Nephron (organoid): ENCODE results near the gene TRIOBP.

Experiments used
- H3K27ac Mint-ChIP-seq, 3 experiments: 2 replicates each; pipeline ENCODE4 v1.8.0; 2020; ENCODE audit warnings: mixed read lengths in 3 of 3, mild to moderate bottlenecking in 2 of 3, moderate library complexity in 1 of 3
- H3K27me3 Mint-ChIP-seq: 2 replicates; pipeline ENCODE4 v1.8.0; 2021; ENCODE audit warnings: low read depth, mild to moderate bottlenecking, moderate library complexity, mixed read lengths
- H3K36me3 Mint-ChIP-seq: 2 replicates; pipeline ENCODE4 v1.8.0; 2020; ENCODE audit warnings: low read depth, mixed read lengths
- H3K4me1 Mint-ChIP-seq: 2 replicates; pipeline ENCODE4 v1.8.0; 2020; ENCODE audit warnings: mixed read lengths
- H3K4me3 Mint-ChIP-seq, 3 experiments: 2 replicates each; pipeline ENCODE4 v1.8.0; 2020; ENCODE audit warnings: mild to moderate bottlenecking in 3 of 3, mixed read lengths in 3 of 3, moderate library complexity in 2 of 3
- H3K9me3 Mint-ChIP-seq: 2 replicates; pipeline ENCODE4 v1.8.0; 2020; ENCODE audit warnings: mixed read lengths
- TF ChIP-seq, protein P1 (sequence below), 3 experiments: fragments of 200-600 bp; sonication (generic); IDR thresholded peaks; one replicate each; pipeline ENCODE4 v1.5.0; 2021; ENCODE audit warnings: antibody characterized with exemption in 3 of 3; ENCODE audit not compliant: unreplicated experiment in 3 of 3

TRIOBP gene

DNA sequence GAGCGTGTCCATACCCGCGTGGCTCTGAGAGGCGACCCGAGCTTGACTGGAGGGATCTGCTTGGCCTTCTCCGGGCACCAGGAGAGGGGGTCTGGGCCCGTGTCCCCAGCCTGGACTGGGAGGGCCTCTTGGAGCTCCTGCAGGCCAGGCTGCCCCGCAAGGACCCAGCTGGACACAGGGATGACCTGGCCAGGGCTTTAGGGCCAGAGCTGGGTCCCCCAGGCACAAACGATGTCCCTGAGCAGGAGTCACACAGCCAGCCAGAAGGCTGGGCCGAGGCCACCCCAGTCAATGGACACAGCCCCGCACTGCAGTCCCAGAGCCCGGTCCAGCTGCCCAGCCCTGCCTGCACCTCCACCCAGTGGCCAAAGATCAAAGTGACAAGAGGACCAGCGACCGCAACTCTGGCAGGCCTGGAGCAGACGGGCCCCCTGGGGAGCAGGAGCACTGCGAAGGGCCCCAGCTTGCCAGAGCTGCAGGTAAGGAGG is 38.2 kb downstream of the TRIOBP start:
- Mint-ChIP-seq H3K4me1 (peaks cover 45% of the 10 kb centered on the region), H3K27me3 (peaks cover 4% of the 10 kb centered on the region), H3K4me3 (no peak overlapping the region), H3K9me3 (no peaks in the 10 kb centered on the region), H3K36me3 (no peaks in the 10 kb centered on the region), H3K27ac (peak overlapping the region in 1 of 3 experiments; percentile 45)
- TF ChIP-seq, protein P1, sequence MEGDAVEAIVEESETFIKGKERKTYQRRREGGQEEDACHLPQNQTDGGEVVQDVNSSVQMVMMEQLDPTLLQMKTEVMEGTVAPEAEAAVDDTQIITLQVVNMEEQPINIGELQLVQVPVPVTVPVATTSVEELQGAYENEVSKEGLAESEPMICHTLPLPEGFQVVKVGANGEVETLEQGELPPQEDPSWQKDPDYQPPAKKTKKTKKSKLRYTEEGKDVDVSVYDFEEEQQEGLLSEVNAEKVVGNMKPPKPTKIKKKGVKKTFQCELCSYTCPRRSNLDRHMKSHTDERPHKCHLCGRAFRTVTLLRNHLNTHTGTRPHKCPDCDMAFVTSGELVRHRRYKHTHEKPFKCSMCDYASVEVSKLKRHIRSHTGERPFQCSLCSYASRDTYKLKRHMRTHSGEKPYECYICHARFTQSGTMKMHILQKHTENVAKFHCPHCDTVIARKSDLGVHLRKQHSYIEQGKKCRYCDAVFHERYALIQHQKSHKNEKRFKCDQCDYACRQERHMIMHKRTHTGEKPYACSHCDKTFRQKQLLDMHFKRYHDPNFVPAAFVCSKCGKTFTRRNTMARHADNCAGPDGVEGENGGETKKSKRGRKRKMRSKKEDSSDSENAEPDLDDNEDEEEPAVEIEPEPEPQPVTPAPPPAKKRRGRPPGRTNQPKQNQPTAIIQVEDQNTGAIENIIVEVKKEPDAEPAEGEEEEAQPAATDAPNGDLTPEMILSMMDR (IDR thresholded peaks at IDR 0.05; ENCODE audit: unreplicated experiment in 3 of 3) = peak; percentile 19 to 53 (median 26)

DNA sequence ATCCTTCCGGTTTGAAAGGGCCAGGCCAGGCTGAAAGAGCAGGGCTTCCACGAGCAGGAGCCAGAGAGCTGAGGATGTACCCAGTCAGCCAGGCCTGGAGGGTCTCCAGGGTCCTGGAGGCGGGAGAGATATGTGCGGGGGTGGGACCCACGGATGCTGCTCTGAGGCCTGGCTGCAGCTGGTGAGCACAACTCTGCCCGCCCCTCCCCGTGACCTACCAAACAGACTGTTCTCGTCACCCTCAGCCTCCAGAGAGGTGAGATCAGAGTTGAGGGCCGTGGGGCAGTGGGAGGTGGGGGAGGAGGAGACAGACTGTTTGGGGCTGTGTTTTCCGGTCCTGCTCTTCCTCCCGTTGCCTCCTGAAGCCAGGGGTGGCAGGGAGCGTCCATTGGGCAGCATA is 42.2 kb downstream of the TRIOBP start:
- H3K4me3 Mint-ChIP-seq = peak overlapping the region in 1 of 3 experiments; percentile 41
- H3K4me1 Mint-ChIP-seq = peaks cover 59% of the 10 kb centered on the region
- H3K36me3 Mint-ChIP-seq = no peaks in the 10 kb centered on the region
- no peaks in the 10 kb centered on the region for H3K9me3 Mint-ChIP-seq
- TF ChIP-seq, protein P1 (IDR thresholded peaks at IDR 0.05; ENCODE audit: unreplicated experiment in 3 of 3) = no peak
- H3K27ac Mint-ChIP-seq = peak overlapping the region; percentile 76 to 87 (median 84)
- peaks cover 7% of the 10 kb centered on the region for H3K27me3 Mint-ChIP-seq

DNA sequence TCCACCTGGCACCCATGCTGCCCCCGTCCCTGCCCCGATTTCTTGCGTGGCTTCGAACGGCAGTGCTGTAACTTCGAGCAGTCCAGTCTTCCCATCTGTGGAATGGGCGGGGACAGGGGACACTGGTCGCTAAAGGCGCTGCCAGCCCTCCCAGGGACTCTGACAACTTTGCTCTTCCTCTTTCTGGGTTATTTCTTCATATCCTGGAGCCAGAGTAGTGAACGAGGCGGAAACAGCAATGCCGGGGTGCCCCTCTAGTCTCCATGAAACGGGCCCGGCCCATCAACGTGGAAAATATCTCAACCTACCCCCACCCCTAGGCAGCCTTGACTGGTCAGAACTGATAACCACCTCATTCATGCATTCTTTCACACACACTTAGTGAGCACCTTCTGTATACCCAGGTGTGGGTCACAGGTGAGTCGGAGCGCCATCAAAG is 42.8 kb downstream of the TRIOBP start:
- no peaks in the 10 kb centered on the region for H3K36me3 Mint-ChIP-seq
- peaks cover 7% of the 10 kb centered on the region for H3K27me3 Mint-ChIP-seq
- H3K4me1 Mint-ChIP-seq = peaks cover 64% of the 10 kb centered on the region
- H3K27ac Mint-ChIP-seq = peak overlapping the region in 2 of 3 experiments; percentile 84 to 93
- H3K4me3 Mint-ChIP-seq = no peak overlapping the region
- TF ChIP-seq, protein P1 (IDR thresholded peaks at IDR 0.05; ENCODE audit: unreplicated experiment in 3 of 3) = no peak
- no peaks in the 10 kb centered on the region for H3K9me3 Mint-ChIP-seq

DNA sequence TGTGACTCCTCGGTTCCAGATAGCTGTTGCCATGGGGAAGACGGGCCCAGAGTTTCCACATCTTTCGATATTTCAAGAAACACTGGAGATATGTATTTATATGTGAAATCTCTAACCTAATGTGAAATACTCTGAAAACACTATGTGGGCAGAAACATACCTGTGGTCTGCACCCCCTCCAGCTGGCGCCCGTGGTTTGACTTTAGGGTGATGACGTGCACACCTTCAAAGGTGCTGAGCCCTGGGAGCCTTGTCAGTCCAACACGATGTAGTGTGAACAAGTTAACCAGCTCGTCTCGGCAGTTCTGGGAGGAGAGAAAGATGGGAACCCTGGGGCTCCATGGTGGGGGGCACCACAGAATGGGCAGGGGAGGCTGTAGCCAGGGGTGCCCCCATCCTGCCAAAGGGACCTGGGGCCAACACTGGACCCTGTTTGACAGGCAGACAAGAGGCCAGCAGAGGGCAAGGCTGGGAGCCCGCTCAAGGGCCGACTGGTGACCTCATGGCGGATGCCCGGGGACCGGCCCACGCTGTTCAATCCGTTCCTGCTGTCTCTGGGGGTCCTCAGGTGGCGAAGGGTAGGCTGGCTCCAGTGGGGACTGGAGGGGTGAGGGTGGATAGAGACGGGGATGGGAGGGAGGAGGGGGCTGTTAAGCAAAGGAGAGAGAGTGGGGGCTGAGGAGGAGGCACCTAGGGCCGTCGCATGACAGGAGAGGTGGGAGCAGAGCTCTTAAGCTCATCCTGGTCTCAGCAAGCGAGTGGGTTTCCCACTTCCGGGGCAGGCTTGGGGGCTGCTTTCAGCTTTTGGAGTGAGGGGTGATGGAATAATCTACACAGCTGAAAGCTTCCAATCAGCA is 43.8 kb downstream of the TRIOBP start:
- H3K27ac Mint-ChIP-seq = peak overlapping the region; percentile 84 to 93 (median 87)
- no peaks in the 10 kb centered on the region for H3K9me3 Mint-ChIP-seq
- no peaks in the 10 kb centered on the region for H3K36me3 Mint-ChIP-seq

DNA sequence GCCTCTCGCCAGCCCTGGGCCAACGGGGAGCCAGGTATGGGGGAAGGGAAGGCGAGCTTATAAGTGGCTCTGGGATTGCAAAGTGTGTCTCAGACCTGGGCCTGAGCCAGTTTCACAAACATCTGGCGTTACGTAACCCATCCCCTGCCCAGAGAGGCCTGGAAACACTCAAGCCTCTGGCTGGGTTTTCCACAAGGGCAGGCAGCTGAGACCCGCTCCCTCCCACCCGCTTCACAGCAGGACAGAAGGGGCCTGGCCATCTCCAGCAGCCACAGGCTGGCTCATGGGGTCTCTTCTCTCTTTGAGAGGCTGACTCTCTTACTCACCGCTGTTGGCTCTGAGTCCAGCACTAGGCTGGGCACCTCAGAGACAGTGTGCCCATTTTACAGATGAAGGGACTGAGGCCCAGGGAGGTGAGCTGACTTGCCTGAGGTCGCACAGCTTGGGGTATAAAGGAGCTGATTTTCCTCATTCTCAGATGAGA is 44.5 kb downstream of the TRIOBP start:
- Mint-ChIP-seq H3K9me3 (no peaks in the 10 kb centered on the region), H3K27ac (peak overlapping the region; percentile 84 to 93 (median 87)), H3K36me3 (no peaks in the 10 kb centered on the region), H3K27me3 (peaks cover 7% of the 10 kb centered on the region), H3K4me1 (peaks cover 66% of the 10 kb centered on the region), H3K4me3 (peak overlapping the region; percentile 30 to 59 (median 57))
- TF ChIP-seq, protein P1 (IDR thresholded peaks at IDR 0.05; ENCODE audit: unreplicated experiment in 3 of 3) = no peak

More for the DNA sequence above, 43.8 kb downstream of the TRIOBP start:
- Mint-ChIP-seq H3K4me1 (peaks cover 66% of the 10 kb centered on the region), H3K4me3 (peak overlapping the region; percentile 30 to 59 (median 57)), H3K27me3 (peaks cover 7% of the 10 kb centered on the region)
- TF ChIP-seq, protein P1 (IDR thresholded peaks at IDR 0.05; ENCODE audit: unreplicated experiment in 3 of 3) = no peak
